Measurements from ENCODE around the gene A4GNT.

Gene A4GNT

DNA sequence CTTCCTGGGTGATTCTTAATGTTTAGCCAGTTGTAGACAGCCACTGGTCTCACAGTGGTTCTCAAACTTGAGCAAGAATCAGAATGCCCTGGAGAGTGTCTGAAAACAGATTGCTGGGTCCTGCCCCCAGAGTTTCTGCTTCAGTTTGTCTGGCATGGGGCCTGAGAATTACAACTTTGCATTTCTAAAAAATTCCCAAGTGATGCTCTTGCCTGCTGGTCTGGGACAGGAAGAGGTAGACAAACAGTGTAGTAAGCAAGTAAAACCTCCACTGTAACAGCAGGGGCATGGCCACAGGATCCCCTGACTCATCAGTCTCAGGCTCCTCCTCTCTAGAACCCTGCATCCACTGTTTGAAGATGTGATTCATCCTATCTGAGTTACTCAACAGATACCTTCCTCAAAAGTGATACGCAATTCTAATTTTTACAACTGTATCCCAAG is 53.3 kb downstream of the A4GNT start:
- peak; percentile 89 to 90 for DNase-seq (ENCODE audit: low read depth in 2 of 2)

DNA sequence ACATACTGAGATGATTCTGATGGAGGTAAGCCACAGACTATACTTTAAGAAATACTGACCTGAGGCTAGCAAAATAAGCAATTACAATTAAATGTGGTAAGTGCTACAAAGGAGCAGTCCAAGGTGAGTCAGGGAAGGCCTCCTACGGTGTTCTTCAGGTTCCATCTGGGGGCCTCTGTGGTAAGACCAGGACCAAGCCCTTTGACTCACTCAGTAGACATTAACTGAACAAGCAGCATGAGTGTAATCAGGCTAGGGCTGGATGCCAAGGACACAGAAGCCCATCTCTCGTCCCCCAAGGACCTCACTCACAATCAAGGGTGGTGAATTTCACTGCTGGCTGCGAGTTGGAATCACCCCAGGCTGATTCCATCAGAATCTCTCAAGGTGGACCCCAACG is 54.1 kb downstream of the A4GNT start:
- DNase-seq (ENCODE audit: low read depth in 2 of 2), result no peak

Data from fibroblast of skin of left biceps (primary cell).